ENCODE data around the gene CHMP6. TPM values are rescaled to one million over a fixed set of nuclear protein-coding genes. Genes with fewer than 3 reads are reported as not detected.
"Not testable (repeated sequence)": the region's sequence is repeated elsewhere in the genome, so short reads cannot be mapped to it uniquely, and the experiment has no call there.

Gene CHMP6
- polyA plus RNA-seq, 6 donors from 2014 or later: 38.8 to 51.8 (median 43.5) TPM

- H3K4me1 Mint-ChIP-seq: peaks cover 13 to 16% (median 15%) of the 10 kb centered on the region in 3 donors
- H3K27ac Mint-ChIP-seq: no peak overlapping the region
- H3K36me3 Mint-ChIP-seq: peaks cover 5 to 17% of the 10 kb centered on the region in 2 donors
- peak overlapping the region in 1 of 8 donors; percentile 45 for H3K4me3 Mint-ChIP-seq
- peaks cover 9 to 28% (median 24%) of the 10 kb centered on the region in 3 donors for H3K27me3 Mint-ChIP-seq
- peaks cover 2 to 13% (median 7%) of the 10 kb centered on the region in 7 donors for H3K9me3 Mint-ChIP-seq
- DNase-seq (no peak), ATAC-seq (ENCODE audit: low read depth in 2 of 2) (no peak)
Measured at GRCh38 chr17:81006891-81007290, 15.2 kb downstream of the CHMP6 start.

- Mint-ChIP-seq H3K9me3 (peaks cover 2 to 15% (median 7%) of the 10 kb centered on the region in 7 donors), H3K27me3 (peaks cover 9 to 22% (median 21%) of the 10 kb centered on the region in 3 donors), H3K4me1 (peaks cover 6 to 14% (median 11%) of the 10 kb centered on the region in 3 donors), H3K27ac (no peak overlapping the region), H3K4me3 (no peak overlapping the region), H3K36me3 (peaks cover 5 to 17% of the 10 kb centered on the region in 2 donors)
- DNase-seq (no peak), ATAC-seq (ENCODE audit: low read depth in 2 of 2) (no peak)
Measured at GRCh38 chr17:81008140-81008539, 16.5 kb downstream of the CHMP6 start.

GRCh38 chr17:81009136-81009535, 17.5 kb downstream of the CHMP6 start:
- DNase-seq: no peak
- peak overlapping the region in 2 of 6 donors; percentile 38 to 58 for H3K27ac Mint-ChIP-seq
- peaks cover 9 to 15% (median 15%) of the 10 kb centered on the region in 3 donors for H3K27me3 Mint-ChIP-seq

GRCh38 chr17:81010935-81011334, 19.3 kb downstream of the CHMP6 start:
- ATAC-seq (ENCODE audit: low read depth in 2 of 2): no peak
- Mint-ChIP-seq H3K4me1 (no peaks in the 10 kb centered on the region), H3K27ac (peak overlapping the region in 1 of 6 donors; percentile 33), H3K27me3 (peaks cover 0 to 7% (median 6%) of the 10 kb centered on the region in 3 donors), H3K9me3 (peaks cover 2 to 19% (median 7%) of the 10 kb centered on the region in 7 donors), H3K36me3 (peaks cover 5 to 10% of the 10 kb centered on the region in 2 donors), H3K4me3 (no peak overlapping the region)
- DNase-seq: no peak

More at GRCh38 chr17:81009136-81009535, 17.5 kb downstream of the CHMP6 start:
- no peak overlapping the region for H3K4me3 Mint-ChIP-seq
- H3K4me1 Mint-ChIP-seq: peaks cover 6 to 9% (median 6%) of the 10 kb centered on the region in 3 donors
- peaks cover 2 to 15% (median 7%) of the 10 kb centered on the region in 7 donors for H3K9me3 Mint-ChIP-seq
- peaks cover 5 to 17% of the 10 kb centered on the region in 2 donors for H3K36me3 Mint-ChIP-seq
- ATAC-seq (ENCODE audit: low read depth in 2 of 2): no peak

GRCh38 chr17:81011951-81012350, 20.3 kb downstream of the CHMP6 start:
- peaks cover 0 to 1% (median under 1%) of the 10 kb centered on the region in 3 donors for H3K27me3 Mint-ChIP-seq
- H3K27ac Mint-ChIP-seq: no peak overlapping the region
- H3K4me3 Mint-ChIP-seq: no peak overlapping the region
- H3K4me1 Mint-ChIP-seq: no peaks in the 10 kb centered on the region
- no peak for DNase-seq
- peaks cover 2 to 19% (median 7%) of the 10 kb centered on the region in 7 donors for H3K9me3 Mint-ChIP-seq
- no peak for ATAC-seq (ENCODE audit: low read depth in 2 of 2)
- peaks cover 5 to 10% of the 10 kb centered on the region in 2 donors for H3K36me3 Mint-ChIP-seq

- peaks cover 2 to 19% (median 7%) of the 10 kb centered on the region in 7 donors for H3K9me3 Mint-ChIP-seq
- peaks cover 5 to 10% of the 10 kb centered on the region in 2 donors for H3K36me3 Mint-ChIP-seq
- H3K4me1 Mint-ChIP-seq: peaks cover 2 to 7% (median 3%) of the 10 kb centered on the region in 3 donors
- no peak overlapping the region for H3K4me3 Mint-ChIP-seq
- H3K27ac Mint-ChIP-seq: no peak overlapping the region
- ATAC-seq (ENCODE audit: low read depth in 2 of 2) (no peak), DNase-seq (no peak)
- H3K27me3 Mint-ChIP-seq: no peaks in the 10 kb centered on the region
Measured at GRCh38 chr17:81012574-81013447, 21.2 kb downstream of the CHMP6 start.

- no peak overlapping the region for H3K4me3 Mint-ChIP-seq
- H3K4me1 Mint-ChIP-seq: peaks cover 9 to 15% (median 12%) of the 10 kb centered on the region in 3 donors
- peak overlapping the region in 1 of 6 donors; percentile 44 for H3K27ac Mint-ChIP-seq
- H3K36me3 Mint-ChIP-seq: peaks cover 5 to 10% of the 10 kb centered on the region in 2 donors
- no peak for ATAC-seq (ENCODE audit: low read depth in 2 of 2)
- H3K9me3 Mint-ChIP-seq: peaks cover 2 to 19% (median 7%) of the 10 kb centered on the region in 7 donors
- no peak for DNase-seq
- no peaks in the 10 kb centered on the region for H3K27me3 Mint-ChIP-seq
Measured at GRCh38 chr17:81013642-81014041, 22.0 kb downstream of the CHMP6 start.

- ATAC-seq (ENCODE audit: low read depth in 2 of 2) (no peak), DNase-seq (no peak)
- peaks cover 11 to 28% (median 26%) of the 10 kb centered on the region in 3 donors for H3K4me1 Mint-ChIP-seq
- peak overlapping the region in 2 of 8 donors; percentile 2 to 33 for H3K4me3 Mint-ChIP-seq
- no peak overlapping the region for H3K27ac Mint-ChIP-seq
- H3K36me3 Mint-ChIP-seq: peaks cover 5 to 10% of the 10 kb centered on the region in 2 donors
- peaks cover 2 to 19% (median 7%) of the 10 kb centered on the region in 7 donors for H3K9me3 Mint-ChIP-seq
- no peaks in the 10 kb centered on the region for H3K27me3 Mint-ChIP-seq
Measured at GRCh38 chr17:81015136-81015535, 23.5 kb downstream of the CHMP6 start.

GRCh38 chr17:81016575-81016974, 24.9 kb downstream of the CHMP6 start:
- Mint-ChIP-seq H3K4me1 (peaks cover 11 to 28% (median 26%) of the 10 kb centered on the region in 3 donors), H3K27me3 (no peaks in the 10 kb centered on the region), H3K27ac (no peak overlapping the region), H3K36me3 (no peaks in the 10 kb centered on the region), H3K9me3 (peaks cover 0 to 13% (median 4%) of the 10 kb centered on the region in 7 donors), H3K4me3 (peak overlapping the region in 1 of 8 donors; percentile 85)
- DNase-seq: no peak
- ATAC-seq (ENCODE audit: low read depth in 2 of 2): no peak

GRCh38 chr17:81017330-81017729, 25.7 kb downstream of the CHMP6 start:
- Mint-ChIP-seq H3K4me3 (peak overlapping the region in 4 of 8 donors; percentile 73 to 85 (median 84)), H3K4me1 (peaks cover 11 to 33% (median 26%) of the 10 kb centered on the region in 3 donors), H3K27ac (peak overlapping the region in 2 of 6 donors; percentile 83 to 89)
- not testable (repeated sequence) for DNase-seq; H3K27me3 Mint-ChIP-seq; H3K9me3 Mint-ChIP-seq; H3K36me3 Mint-ChIP-seq; ATAC-seq (ENCODE audit: low read depth in 2 of 2)

GRCh38 chr17:81018044-81018802, 26.6 kb downstream of the CHMP6 start:
- peaks cover 0 to 8% (median 0%) of the 10 kb centered on the region in 7 donors for H3K9me3 Mint-ChIP-seq
- H3K4me3 Mint-ChIP-seq: peak overlapping the region; percentile 84 to 95 (median 85)
- no peaks in the 10 kb centered on the region for H3K36me3 Mint-ChIP-seq
- H3K27me3 Mint-ChIP-seq: no peaks in the 10 kb centered on the region
- ATAC-seq (ENCODE audit: low read depth in 2 of 2) (peak; percentile 76 to 78), DNase-seq (no peak)
- H3K4me1 Mint-ChIP-seq: peaks cover 11 to 33% (median 26%) of the 10 kb centered on the region in 3 donors
- H3K27ac Mint-ChIP-seq: peak overlapping the region; percentile 49 to 92 (median 86)

GRCh38 chr17:81019563-81020442, 28.2 kb downstream of the CHMP6 start:
- Mint-ChIP-seq H3K4me1 (peaks cover 16 to 40% (median 32%) of the 10 kb centered on the region in 3 donors), H3K27ac (peak overlapping the region in 3 of 6 donors; percentile 26 to 37 (median 30)), H3K36me3 (no peaks in the 10 kb centered on the region), H3K27me3 (peaks cover 0 to 8% (median 6%) of the 10 kb centered on the region in 3 donors), H3K4me3 (peak overlapping the region in 7 of 8 donors; percentile 26 to 85 (median 82)), H3K9me3 (peaks cover 0 to 8% (median 0%) of the 10 kb centered on the region in 7 donors)
- DNase-seq: no peak
- no peak for ATAC-seq (ENCODE audit: low read depth in 2 of 2)

Data from naive B cell (primary cell).